Keratinocyte (primary cell): ENCODE data around the gene SLAMF1. TPM values are rescaled to one million over a fixed set of nuclear protein-coding genes. Genes with fewer than 3 reads are reported as not detected.

ENCODE experiments used
- DNase-seq: peaks from one replicate; pipeline ENCODE4 v3.0.0-alpha.2; 2011; ENCODE audit warnings: low read depth, missing footprints, low spot score
- FAIRE-seq: peaks from 2 replicates; lab custom pipeline; 2011; peaks lifted over from hg19 to GRCh38; lab: Jason Lieb, UNC
- H2AFZ ChIP-seq: 2 replicates; pipeline ENCODE4 v1.6.0; 2012; ENCODE audit warnings: low read length, control low read depth, inconsistent platforms; ENCODE audit not compliant: control insufficient read depth
- H3K27ac ChIP-seq: 2 replicates; pipeline ENCODE4 v1.5.1; 2011; ENCODE audit warnings: low read length; ENCODE audit not compliant: control insufficient read depth, insufficient read depth
- H3K27me3 ChIP-seq: 3 replicates; pipeline ENCODE4 v1.6.0; 2011; ENCODE audit warnings: low read length; ENCODE audit not compliant: control insufficient read depth, insufficient read depth; ENCODE audit errors: extremely low read depth
- H3K36me3 ChIP-seq, 2 experiments: 2 replicates in 1 of 2; 3 replicates in 1 of 2; pipeline ENCODE4 v1.5.1; 2011; ENCODE audit warnings: low read length in 2 of 2, mild to moderate bottlenecking in 1 of 2; ENCODE audit not compliant: control insufficient read depth in 2 of 2, insufficient read depth in 2 of 2; ENCODE audit errors: extremely low read depth in 1 of 2
- H3K4me1 ChIP-seq: 3 replicates; pipeline ENCODE4 v1.5.1; 2011; ENCODE audit warnings: low read length; ENCODE audit not compliant: control insufficient read depth, insufficient read depth; ENCODE audit errors: extremely low read depth
- H3K4me2 ChIP-seq: 3 replicates; pipeline ENCODE4 v1.6.0; 2011; ENCODE audit warnings: low read depth, low read length; ENCODE audit not compliant: control insufficient read depth, insufficient read depth; ENCODE audit errors: extremely low read depth
- H3K4me3 ChIP-seq, 3 experiments: fragments of 200-600 bp in 1 of 3; sonication (generic) in 1 of 3; 2 replicates in 2 of 3; 3 replicates in 1 of 3; pipeline ENCODE4 v1.5.1; 2011 to 2016; ENCODE audit warnings: low read length in 3 of 3, mild to moderate bottlenecking in 3 of 3, control low read depth in 2 of 3, inconsistent platforms in 1 of 3, low read depth in 1 of 3, mixed read lengths in 1 of 3, mixed run types in 1 of 3, moderate library complexity in 1 of 3; ENCODE audit not compliant: control insufficient read depth in 2 of 3, insufficient read depth in 2 of 3; ENCODE audit errors: extremely low read depth in 1 of 3
- H3K79me2 ChIP-seq: 2 replicates; pipeline ENCODE4 v1.6.0; 2012; ENCODE audit warnings: low read length; ENCODE audit not compliant: control insufficient read depth, insufficient read depth
- H3K9ac ChIP-seq: 3 replicates; pipeline ENCODE4 v1.6.0; 2011; ENCODE audit warnings: low read length; ENCODE audit not compliant: control insufficient read depth, insufficient read depth; ENCODE audit errors: extremely low read depth
- H3K9me1 ChIP-seq: 3 replicates; pipeline ENCODE4 v1.6.0; 2011; ENCODE audit warnings: low read length; ENCODE audit not compliant: control insufficient read depth, insufficient read depth; ENCODE audit errors: extremely low read depth
- H3K9me3 ChIP-seq: 2 replicates; pipeline ENCODE4 v1.5.1; 2012; ENCODE audit warnings: low read depth, low read length; ENCODE audit not compliant: control insufficient read depth
- H4K20me1 ChIP-seq: 3 replicates; pipeline ENCODE4 v1.6.0; 2011; ENCODE audit warnings: low read length; ENCODE audit not compliant: control insufficient read depth, insufficient read depth; ENCODE audit errors: extremely low read depth
- EZH2 ChIP-seq: IDR thresholded peaks from one replicate; pipeline ENCODE4 v1.6.1; 2012; ENCODE audit warnings: inconsistent platforms, mild to moderate bottlenecking, low read length, moderate library complexity
- dilution Hi-C: fragments of 300-500 bp; cut with MboI; formaldehyde crosslinking; loops from one replicate; pipeline ENCODE4 v1.7.0; 2020; ENCODE audit warnings: low sequenced_read_pairs; ENCODE audit not compliant: extremely low pct_ligation_motif_present
- polyA plus RNA-seq, 5 experiments: library from polyadenylated mRNA; depleted of rRNA in 3 of 5; stranded (reverse) in 3 of 5; stranded (forward) in 1 of 5; unstranded in 1 of 5; fragments of >200 nt; gene quantifications; 1 replicate in 1 of 5; 2 replicates in 3 of 5; 3 replicates in 1 of 5; pipeline versions ENCODE4 v1.2.1 to v1.2.3, GENCODE V29; 2011 to 2012; ENCODE audit warnings: missing spikeins in 2 of 5, low read depth in 1 of 5, low replicate concordance in 1 of 5
- TF ChIP-seq, protein P1 (sequence below), 3 experiments: IDR thresholded peaks in 1 of 3; conservative IDR thresholded peaks in 1 of 3; optimal IDR thresholded peaks in 1 of 3; 2 replicates in 2 of 3; 3 replicates in 1 of 3; pipeline versions ENCODE3 to v1.5.1; 2011; ENCODE audit warnings: low read length in 3 of 3, mild to moderate bottlenecking in 3 of 3, moderate library complexity in 2 of 3, control low read depth in 1 of 3, inconsistent platforms in 1 of 3; ENCODE audit not compliant: insufficient read depth in 2 of 3; ENCODE audit errors: extremely low read depth in 1 of 3

Gene SLAMF1
- polyA plus RNA-seq, 1 donor (not counting 4 experiments of a cell fraction or from before 2014, with no cell fraction given) = not detected

DNA sequence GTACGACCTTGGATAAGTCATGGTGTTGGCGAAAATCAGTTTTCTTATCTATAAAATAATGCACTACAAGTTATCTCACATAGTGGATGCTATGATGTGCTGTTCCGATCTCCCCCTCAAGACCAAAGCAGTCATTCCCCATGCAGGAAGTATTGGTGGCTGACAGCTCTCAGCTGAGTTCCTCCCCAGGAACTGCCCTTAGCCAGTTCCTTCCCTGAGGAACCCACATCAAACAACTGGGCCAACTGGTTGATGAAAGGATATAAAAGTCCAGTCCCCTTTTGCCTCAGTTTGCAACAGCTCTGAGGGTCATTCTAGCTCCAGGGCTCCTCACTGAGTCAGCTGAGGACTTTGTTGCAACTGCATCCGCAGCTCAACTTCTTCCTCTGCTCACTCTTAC, 16.1 kb upstream of the SLAMF1 start:
- no peaks in the 10 kb centered on the region for H4K20me1 ChIP-seq
- no peak for FAIRE-seq
- H3K9me3 ChIP-seq = no peaks in the 10 kb centered on the region
- H2AFZ ChIP-seq = no peak overlapping the region
- DNase-seq = no peak
- no peaks in the 10 kb centered on the region for H3K79me2 ChIP-seq
- H3K4me3 ChIP-seq = no peak overlapping the region
- H3K9me1 ChIP-seq = no peaks in the 10 kb centered on the region
- no peaks in the 10 kb centered on the region for H3K36me3 ChIP-seq
- H3K4me1 ChIP-seq = no peaks in the 10 kb centered on the region
- no peaks in the 10 kb centered on the region for H3K27me3 ChIP-seq
- dilution Hi-C loops = no loop called here
- H3K27ac ChIP-seq = no peak overlapping the region
- TF ChIP-seq, protein P1, sequence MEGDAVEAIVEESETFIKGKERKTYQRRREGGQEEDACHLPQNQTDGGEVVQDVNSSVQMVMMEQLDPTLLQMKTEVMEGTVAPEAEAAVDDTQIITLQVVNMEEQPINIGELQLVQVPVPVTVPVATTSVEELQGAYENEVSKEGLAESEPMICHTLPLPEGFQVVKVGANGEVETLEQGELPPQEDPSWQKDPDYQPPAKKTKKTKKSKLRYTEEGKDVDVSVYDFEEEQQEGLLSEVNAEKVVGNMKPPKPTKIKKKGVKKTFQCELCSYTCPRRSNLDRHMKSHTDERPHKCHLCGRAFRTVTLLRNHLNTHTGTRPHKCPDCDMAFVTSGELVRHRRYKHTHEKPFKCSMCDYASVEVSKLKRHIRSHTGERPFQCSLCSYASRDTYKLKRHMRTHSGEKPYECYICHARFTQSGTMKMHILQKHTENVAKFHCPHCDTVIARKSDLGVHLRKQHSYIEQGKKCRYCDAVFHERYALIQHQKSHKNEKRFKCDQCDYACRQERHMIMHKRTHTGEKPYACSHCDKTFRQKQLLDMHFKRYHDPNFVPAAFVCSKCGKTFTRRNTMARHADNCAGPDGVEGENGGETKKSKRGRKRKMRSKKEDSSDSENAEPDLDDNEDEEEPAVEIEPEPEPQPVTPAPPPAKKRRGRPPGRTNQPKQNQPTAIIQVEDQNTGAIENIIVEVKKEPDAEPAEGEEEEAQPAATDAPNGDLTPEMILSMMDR (optimal IDR thresholded peaks at IDR 0.05 in 1 of 3, IDR thresholded peaks at IDR 0.05 in 1 of 3, conservative IDR thresholded peaks at IDR 0.05 in 1 of 3; ENCODE audit: extremely low read depth in 1 of 3, insufficient read depth in 2 of 3, low read length in 3 of 3) = no peak
- TF ChIP-seq EZH2 = no peak
- no peak overlapping the region for H3K9ac ChIP-seq
- no peak overlapping the region for H3K4me2 ChIP-seq

DNA sequence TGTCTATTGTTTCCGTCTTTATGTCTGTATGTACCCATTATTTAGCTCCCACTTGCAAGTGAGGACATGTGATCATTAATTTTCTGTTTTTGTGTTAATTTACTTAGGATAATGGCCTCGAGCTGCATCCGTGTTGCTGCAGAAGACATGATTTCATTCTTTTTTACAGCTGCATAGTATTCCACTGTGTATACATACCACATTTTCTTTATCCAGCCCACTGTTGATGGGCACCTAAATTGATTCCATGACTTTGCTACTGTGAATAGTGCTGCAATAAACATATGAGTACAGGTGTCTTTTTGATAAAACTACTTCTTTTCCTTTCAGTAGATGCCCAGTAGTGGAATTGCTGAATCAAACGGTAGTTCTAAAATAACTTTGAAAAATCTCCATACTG, 12.7 kb upstream of the SLAMF1 start:
- Histone ChIP-seq H3K36me3 (no peaks in the 10 kb centered on the region), H3K4me3 (no peak overlapping the region), H4K20me1 (no peaks in the 10 kb centered on the region), H3K4me1 (no peaks in the 10 kb centered on the region), H3K27me3 (peaks cover 4% of the 10 kb centered on the region), H3K4me2 (no peak overlapping the region), H3K27ac (no peak overlapping the region), H3K9ac (no peak overlapping the region), H3K9me1 (no peaks in the 10 kb centered on the region), H2AFZ (no peak overlapping the region), H3K9me3 (no peaks in the 10 kb centered on the region), H3K79me2 (no peaks in the 10 kb centered on the region)
- TF ChIP-seq, protein P1 (optimal IDR thresholded peaks at IDR 0.05 in 1 of 3, IDR thresholded peaks at IDR 0.05 in 1 of 3, conservative IDR thresholded peaks at IDR 0.05 in 1 of 3; ENCODE audit: extremely low read depth in 1 of 3, insufficient read depth in 2 of 3, low read length in 3 of 3) = no peak
- no peak for TF ChIP-seq EZH2
- dilution Hi-C loops = no loop called here
- FAIRE-seq = no peak
- DNase-seq = no peak
